ENCODE measurements around the gene GMCL1.

GRCh38 chr2:69831354-69831905 lies 2.0 kb downstream of the GMCL1 start:
- no peak for TF ChIP-seq EZH2phosphoT487 (IDR thresholded peaks at IDR 0.05; ENCODE audit: insufficient read depth, low read depth)
- no peak for TF ChIP-seq EZH2 (IDR thresholded peaks at IDR 0.05; ENCODE audit: insufficient read depth, poor library complexity, severe bottlenecking)
